AG04449 (cell line): ENCODE results near the gene MAL.
A peak's percentile ranks its signal among the peaks of the same experiment; 100 is the strongest.

Experiments used
- CTCF ChIA-PET: fragments of 350-600 bp; formaldehyde crosslinking; extraction: SDS; loops from one replicate; lab custom pipeline; 2021; ENCODE audit warnings: antibody characterized with exemption; lab: Yijun Ruan, JAX
- POLR2A ChIA-PET: fragments of 400-600, 350-600 bp; formaldehyde crosslinking; extraction: SDS; loops from one replicate; lab custom pipeline; 2020; ENCODE audit warnings: antibody characterized with exemption, inconsistent platforms; lab: Yijun Ruan, JAX
- DNase-seq: peaks from one replicate; pipeline ENCODE4 v3.0.0-alpha.2; 2010; ENCODE audit warnings: low read depth, low spot score
- H3K4me3 ChIP-seq: 2 replicates; pipeline ENCODE4 v1.5.1; 2011; ENCODE audit warnings: low read depth, mild to moderate bottlenecking, control low read depth, low read length
- TF ChIP-seq, protein P1 (sequence below): IDR thresholded peaks from one replicate; pipeline ENCODE4 v1.5.1; 2011; ENCODE audit warnings: mild to moderate bottlenecking, moderate library complexity, low read length, control low read depth, inconsistent platforms; ENCODE audit not compliant: insufficient read depth; ENCODE audit errors: missing control alignments

Gene MAL

GRCh38 chr2:95075440-95076132 lies 50.1 kb downstream of the MAL start:
- no peak overlapping the region for H3K4me3 ChIP-seq

GRCh38 chr2:95076705-95077529 lies 51.4 kb downstream of the MAL start:
- peak overlapping the region; percentile 56 for H3K4me3 ChIP-seq
- ChIA-PET POLR2A (no interaction called here), CTCF (interaction anchor here (0.8 to 5.7 kb wide), 22 partner anchors 8 to 87 kb away, joined by 3 to 58 read pairs (median 5); partner anchors contain the start of gene MAL)
- TF ChIP-seq, protein P1, sequence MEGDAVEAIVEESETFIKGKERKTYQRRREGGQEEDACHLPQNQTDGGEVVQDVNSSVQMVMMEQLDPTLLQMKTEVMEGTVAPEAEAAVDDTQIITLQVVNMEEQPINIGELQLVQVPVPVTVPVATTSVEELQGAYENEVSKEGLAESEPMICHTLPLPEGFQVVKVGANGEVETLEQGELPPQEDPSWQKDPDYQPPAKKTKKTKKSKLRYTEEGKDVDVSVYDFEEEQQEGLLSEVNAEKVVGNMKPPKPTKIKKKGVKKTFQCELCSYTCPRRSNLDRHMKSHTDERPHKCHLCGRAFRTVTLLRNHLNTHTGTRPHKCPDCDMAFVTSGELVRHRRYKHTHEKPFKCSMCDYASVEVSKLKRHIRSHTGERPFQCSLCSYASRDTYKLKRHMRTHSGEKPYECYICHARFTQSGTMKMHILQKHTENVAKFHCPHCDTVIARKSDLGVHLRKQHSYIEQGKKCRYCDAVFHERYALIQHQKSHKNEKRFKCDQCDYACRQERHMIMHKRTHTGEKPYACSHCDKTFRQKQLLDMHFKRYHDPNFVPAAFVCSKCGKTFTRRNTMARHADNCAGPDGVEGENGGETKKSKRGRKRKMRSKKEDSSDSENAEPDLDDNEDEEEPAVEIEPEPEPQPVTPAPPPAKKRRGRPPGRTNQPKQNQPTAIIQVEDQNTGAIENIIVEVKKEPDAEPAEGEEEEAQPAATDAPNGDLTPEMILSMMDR = peak; percentile 86
- no peak for DNase-seq

More at GRCh38 chr2:95075440-95076132, 50.1 kb downstream of the MAL start:
- TF ChIP-seq, protein P1 = no peak
- ChIA-PET POLR2A (no interaction called here), CTCF (interaction anchor here (0.6 to 5.7 kb wide), 14 partner anchors 8 to 53 kb away, joined by 3 to 58 read pairs (median 6); partner anchors contain the start of gene MAL)
- no peak for DNase-seq

GRCh38 chr2:95077530-95077825 lies 52.0 kb downstream of the MAL start:
- POLR2A ChIA-PET = no interaction called here

GRCh38 chr2:95077861-95078603 lies 52.5 kb downstream of the MAL start:
- POLR2A ChIA-PET = no interaction called here
- CTCF ChIA-PET = interaction anchor here (0.6 to 5.7 kb wide), 14 partner anchors 9 to 267 kb away, joined by 3 to 58 read pairs (median 4); no protein-coding TSS in a partner anchor
- no peak overlapping the region for H3K4me3 ChIP-seq
- no peak for DNase-seq
- TF ChIP-seq, protein P1 = no peak

More at GRCh38 chr2:95077530-95077825, 52.0 kb downstream of the MAL start:
- CTCF ChIA-PET = interaction anchor here (0.6 to 5.7 kb wide), 11 partner anchors 10 to 44 kb away, joined by 3 to 58 read pairs (median 5); no protein-coding TSS in a partner anchor
- TF ChIP-seq, protein P1 = no peak
- DNase-seq = no peak
- H3K4me3 ChIP-seq = no peak overlapping the region

DNA sequence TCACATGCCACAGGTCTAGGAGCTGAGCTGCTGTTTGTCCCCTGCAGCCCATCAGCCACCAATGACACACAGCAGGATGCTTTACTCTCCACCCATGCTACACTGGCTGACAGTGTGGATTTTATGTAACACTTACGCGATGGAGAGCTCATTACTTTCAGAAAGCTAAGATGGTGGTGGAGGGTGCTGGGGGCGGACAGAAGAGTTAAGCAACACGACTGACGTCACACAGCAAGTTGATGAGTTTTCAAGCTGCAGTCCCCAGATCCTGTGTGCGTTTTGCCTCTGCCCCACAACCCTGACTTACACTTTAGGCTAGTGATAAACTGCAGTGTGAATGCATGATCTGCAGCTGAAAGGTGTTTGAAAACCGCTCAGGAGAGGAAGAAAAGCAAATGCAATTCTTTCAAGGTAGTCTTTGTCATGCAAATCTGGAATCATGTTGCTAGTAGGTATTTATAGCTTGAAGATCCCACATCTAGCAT lies 53.7 kb downstream of the MAL start:
- POLR2A ChIA-PET = no interaction called here
- no peak overlapping the region for H3K4me3 ChIP-seq
- no peak for DNase-seq
- CTCF ChIA-PET = interaction anchor here (0.7 to 5.7 kb wide), 15 partner anchors 8 to 266 kb away, joined by 3 to 58 read pairs (median 5); no protein-coding TSS in a partner anchor
- TF ChIP-seq, protein P1 = no peak
